OCI-LY7 (cell line): Measurements from ENCODE around the gene CYTL1. TPM values are rescaled to one million over a fixed set of nuclear protein-coding genes. Genes with fewer than 3 reads are reported as not detected.

ENCODE experiments used
- BruUV-seq: library from RNA; stranded (reverse); fragments of 400-500 nt; replicated peaks from 2 replicates; lab custom pipeline; 2021; lab: Mats Ljungman, UMichigan
- CTCF ChIA-PET: fragments of 300-600 bp; sonication (Branson Sonifier 250); formaldehyde crosslinking; loops from one replicate; lab custom pipeline; 2022; ENCODE audit warnings: antibody characterized with exemption; ENCODE audit not compliant: unreplicated experiment; lab: Charles Lee
- POLR2A ChIA-PET: fragments of 300-600 bp; sonication (Branson Sonifier 250); formaldehyde crosslinking; loops from one replicate; lab custom pipeline; 2022; ENCODE audit warnings: antibody characterized with exemption; lab: Charles Lee
- DNase-seq: peaks from one replicate; pipeline ENCODE4 v3.0.0-alpha.2; 2015; ENCODE audit warnings: low spot score
- H2AFZ ChIP-seq: fragments of 200-600 bp; sonication (generic), shearing (Covaris generic); 2 replicates; pipeline ENCODE4 v1.6.1; 2014; ENCODE audit warnings: mild to moderate bottlenecking, antibody characterized with exemption, low read length, moderate library complexity
- H3K27ac ChIP-seq: fragments of 200-600 bp; sonication (generic); 2 replicates; pipeline ENCODE4 v1.5.1; 2014; ENCODE audit warnings: mixed run types, low read depth, mild to moderate bottlenecking, moderate library complexity, low read length, inconsistent platforms; ENCODE audit not compliant: poor library complexity, severe bottlenecking
- H3K36me3 ChIP-seq: fragments of 200-600 bp; sonication (generic); 2 replicates; pipeline ENCODE4 v1.6.1; 2014; ENCODE audit warnings: mild to moderate bottlenecking, antibody characterized with exemption, low read length, moderate library complexity, mixed read lengths; ENCODE audit not compliant: insufficient read depth
- H3K4me1 ChIP-seq: fragments of 200-600 bp; sonication (generic); 2 replicates; pipeline ENCODE4 v1.5.1; 2014; ENCODE audit warnings: mild to moderate bottlenecking, low read length; ENCODE audit not compliant: insufficient read depth, poor library complexity, severe bottlenecking
- H3K4me2 ChIP-seq: fragments of 200-600 bp; sonication (generic); 2 replicates; pipeline ENCODE4 v1.6.1; 2014; ENCODE audit warnings: mild to moderate bottlenecking, low read length
- H3K4me3 ChIP-seq: fragments of 200-600 bp; sonication (generic); 2 replicates; pipeline ENCODE4 v1.5.1; 2014; ENCODE audit warnings: mild to moderate bottlenecking, low read depth, low read length; ENCODE audit not compliant: poor library complexity, severe bottlenecking
- H3K79me2 ChIP-seq: fragments of 200-600 bp; sonication (generic); 2 replicates; pipeline ENCODE4 v1.6.1; 2016; ENCODE audit warnings: low read depth, mild to moderate bottlenecking, low read length, moderate library complexity, mixed read lengths; ENCODE audit not compliant: insufficient read depth
- H3K9me2 ChIP-seq: fragments of 200-600 bp; sonication (generic); 2 replicates; pipeline ENCODE4 v1.6.1; 2016; ENCODE audit warnings: mild to moderate bottlenecking, low read length, mixed read lengths; ENCODE audit not compliant: insufficient read depth
- H3K9me3 ChIP-seq: fragments of 200-600 bp; sonication (generic); 2 replicates; pipeline ENCODE4 v1.6.1; 2014; ENCODE audit warnings: mild to moderate bottlenecking, mixed run types, low read length, mixed read lengths
- H4K20me1 ChIP-seq: fragments of 200-600 bp; sonication (generic); 2 replicates; pipeline ENCODE4 v1.6.1; 2014; ENCODE audit warnings: mild to moderate bottlenecking, antibody characterized with exemption, low read length, moderate library complexity, mixed read lengths; ENCODE audit not compliant: insufficient read depth
- CTCF ChIP-seq: fragments of 200-600 bp; sonication (generic); conservative IDR thresholded peaks from 2 replicates; pipeline ENCODE4 v1.5.1; 2014; ENCODE audit warnings: mild to moderate bottlenecking, antibody characterized with exemption, low read length, moderate library complexity, mixed read lengths
- EZH2phosphoT487 ChIP-seq: fragments of 200-600 bp; sonication (generic); IDR thresholded peaks from 2 replicates; pipeline ENCODE4 v1.6.1; 2018; ENCODE audit warnings: low read depth, borderline replicate concordance, mild to moderate bottlenecking, mixed run types, antibody characterized with exemption, low read length, moderate library complexity, mixed read lengths
- intact Hi-C: fragments of 100-400 bp; cut with micrococcal nuclease; formaldehyde crosslinking; loops from one replicate; pipeline ENCODE4 v1.10.0; 2022; ENCODE audit not compliant: unreplicated experiment
- total RNA-seq, 2 experiments: library from RNA; depleted of rRNA in 1 of 2; stranded (reverse); fragments of >200 nt in 1 of 2; shearing (Covaris generic) in 1 of 2; gene quantifications; 2 replicates each; pipeline ENCODE4 v1.2.3, GENCODE V29; 2014 to 2022

CYTL1 gene
- total RNA-seq, 2 experiments from 2014 or later, result not detected

- ChIA-PET POLR2A (no interaction called here), CTCF (no interaction called here)
- H4K20me1 ChIP-seq, result no peaks in the 10 kb centered on the region
- H2AFZ ChIP-seq, result no peak overlapping the region
- H3K36me3 ChIP-seq, result no peaks in the 10 kb centered on the region
- no TSS peak for BruUV-seq
- no peaks in the 10 kb centered on the region for H3K9me2 ChIP-seq
- H3K79me2 ChIP-seq, result no peaks in the 10 kb centered on the region
- TF ChIP-seq EZH2phosphoT487 (no peak), CTCF (no peak)
- H3K4me1 ChIP-seq, result no peaks in the 10 kb centered on the region
- no peak overlapping the region for H3K4me2 ChIP-seq
- no peaks in the 10 kb centered on the region for H3K9me3 ChIP-seq
- DNase-seq, result no peak
- no peak overlapping the region for H3K4me3 ChIP-seq
- no peak overlapping the region for H3K27ac ChIP-seq
- intact Hi-C loops, result no loop called here
These were observed 538 bp upstream of the CYTL1 start for GRCh38 chr4:5019796-5020195.

GRCh38 chr4:5018603-5019002, 655 bp downstream of the CYTL1 start:
- intact Hi-C loops, result no loop called here
- H2AFZ ChIP-seq, result no peak overlapping the region
- no peaks in the 10 kb centered on the region for H3K4me1 ChIP-seq
- no peaks in the 10 kb centered on the region for H3K36me3 ChIP-seq
- no peak overlapping the region for H3K4me2 ChIP-seq
- no peaks in the 10 kb centered on the region for H3K9me2 ChIP-seq
- BruUV-seq, result no TSS peak
- DNase-seq, result no peak
- no peak overlapping the region for H3K27ac ChIP-seq
- no peaks in the 10 kb centered on the region for H3K79me2 ChIP-seq
- TF ChIP-seq CTCF (no peak), EZH2phosphoT487 (no peak)
- ChIA-PET POLR2A (interaction anchor here (0.7 kb wide), 2 partner anchors 38 to 214 kb away, joined by 3 to 4 read pairs; no protein-coding TSS in a partner anchor), CTCF (no interaction called here)
- H3K4me3 ChIP-seq, result no peak overlapping the region
- no peaks in the 10 kb centered on the region for H3K9me3 ChIP-seq
- no peaks in the 10 kb centered on the region for H4K20me1 ChIP-seq

GRCh38 chr4:5018096-5018495, 1.2 kb downstream of the CYTL1 start:
- peak; percentile 36 for TF ChIP-seq CTCF
- no peak for TF ChIP-seq EZH2phosphoT487
- Histone ChIP-seq H3K79me2 (no peaks in the 10 kb centered on the region), H4K20me1 (no peaks in the 10 kb centered on the region), H3K27ac (no peak overlapping the region), H3K9me3 (no peaks in the 10 kb centered on the region), H3K4me2 (no peak overlapping the region), H2AFZ (no peak overlapping the region), H3K4me3 (no peak overlapping the region), H3K36me3 (no peaks in the 10 kb centered on the region), H3K4me1 (no peaks in the 10 kb centered on the region), H3K9me2 (no peaks in the 10 kb centered on the region)
- intact Hi-C loops, result no loop called here
- no peak for DNase-seq
- CTCF ChIA-PET, result no interaction called here
- POLR2A ChIA-PET, result interaction anchor here (0.6 to 1.0 kb wide), 4 partner anchors 14 to 742 kb away, joined by 3 to 6 read pairs (median 4); no protein-coding TSS in a partner anchor
- BruUV-seq, result no TSS peak
